Endothelial cell of umbilical vein (primary cell): ENCODE data around the gene STRIP2. TPM values are rescaled to one million over a fixed set of nuclear protein-coding genes. Genes with fewer than 3 reads are reported as not detected.

Experiments used
- BruUV-seq: library from RNA; stranded (reverse); fragments of 400-500 nt; replicated peaks from 2 replicates; lab custom pipeline; 2021; lab: Mats Ljungman, UMichigan
- CTCF ChIA-PET: fragments of 300-600, 350-600 bp; sonication (Branson Sonifier 250); formaldehyde crosslinking; loops from one replicate; lab custom pipeline; 2021; ENCODE audit warnings: antibody characterized with exemption, inconsistent platforms; lab: Charles Lee
- POLR2A ChIA-PET: fragments of 300-600, 350-600 bp; sonication (Branson Sonifier 250); formaldehyde crosslinking; loops from one replicate; lab custom pipeline; 2021; ENCODE audit warnings: antibody characterized with exemption, inconsistent platforms; lab: Charles Lee
- DNase-seq: peaks from one replicate; pipeline ENCODE4 v3.0.0-alpha.2; 2011; ENCODE audit warnings: low read depth, low spot score
- FAIRE-seq: peaks from 2 replicates; lab custom pipeline; 2011; peaks lifted over from hg19 to GRCh38; lab: Jason Lieb, UNC
- H2AFZ ChIP-seq: 2 replicates; pipeline ENCODE4 v1.6.0; 2012; ENCODE audit warnings: low read depth, low read length, control low read depth, inconsistent platforms
- H3K27ac ChIP-seq: 2 replicates; pipeline ENCODE4 v1.5.1; 2011; ENCODE audit warnings: low read depth, mild to moderate bottlenecking, control low read depth, low read length, moderate library complexity; ENCODE audit not compliant: insufficient read depth
- H3K27me3 ChIP-seq, 2 experiments: 2 replicates each; pipeline versions ENCODE4 v1.6.0 to v1.6.1; 2011; ENCODE audit warnings: low read length in 2 of 2, mixed read lengths in 1 of 2; ENCODE audit not compliant: control insufficient read depth in 2 of 2, insufficient read depth in 2 of 2
- H3K36me3 ChIP-seq, 2 experiments: 2 replicates in 1 of 2; 3 replicates in 1 of 2; pipeline ENCODE4 v1.5.1; 2011; ENCODE audit warnings: low read length in 2 of 2, mild to moderate bottlenecking in 1 of 2, moderate library complexity in 1 of 2; ENCODE audit not compliant: control insufficient read depth in 2 of 2, insufficient read depth in 2 of 2; ENCODE audit errors: extremely low read depth in 1 of 2
- H3K4me1 ChIP-seq: 3 replicates; pipeline ENCODE4 v1.5.1; 2011; ENCODE audit warnings: mild to moderate bottlenecking, low read length; ENCODE audit not compliant: control insufficient read depth, insufficient read depth; ENCODE audit errors: extremely low read depth
- H3K4me2 ChIP-seq: 2 replicates; pipeline ENCODE4 v1.6.1; 2011; ENCODE audit warnings: low read length, control low read depth, mixed read lengths; ENCODE audit not compliant: insufficient read depth
- H3K4me3 ChIP-seq, 3 experiments: fragments of 200-600 bp in 1 of 3; sonication (generic), shearing (Covaris generic) in 1 of 3; replicated peaks in 1 of 3; 2 replicates each; pipeline ENCODE4 v1.5.1; 2011 to 2016; ENCODE audit warnings: control low read depth in 3 of 3, low read length in 3 of 3, mild to moderate bottlenecking in 2 of 3, inconsistent platforms in 1 of 3, low read depth in 1 of 3, moderate library complexity in 1 of 3; ENCODE audit not compliant: insufficient read depth in 1 of 3
- H3K79me2 ChIP-seq: 2 replicates; pipeline ENCODE4 v1.6.0; 2012; ENCODE audit warnings: low read length, inconsistent platforms; ENCODE audit not compliant: control insufficient read depth, insufficient read depth
- H3K9ac ChIP-seq: replicated peaks from 2 replicates; pipeline ENCODE3; 2011; ENCODE audit warnings: low read length, control low read depth; ENCODE audit not compliant: insufficient read depth; ENCODE audit errors: extremely low read depth
- H3K9me1 ChIP-seq: replicated peaks from 3 replicates; pipeline ENCODE4 v1.6.0; 2011; ENCODE audit warnings: mild to moderate bottlenecking, low read length; ENCODE audit not compliant: control insufficient read depth, insufficient read depth; ENCODE audit errors: extremely low read depth
- H3K9me3 ChIP-seq: replicated peaks from 2 replicates; pipeline ENCODE4 v1.5.1; 2012; ENCODE audit warnings: low read length, inconsistent platforms; ENCODE audit not compliant: control insufficient read depth, insufficient read depth
- H4K20me1 ChIP-seq: replicated peaks from 2 replicates; pipeline ENCODE3; 2011; ENCODE audit warnings: mild to moderate bottlenecking, low read length; ENCODE audit not compliant: control insufficient read depth, insufficient read depth; ENCODE audit errors: extremely low read depth
- CTCF ChIP-seq, 2 donors: IDR thresholded peaks; 1 replicate in 1 of 2; 2 replicates in 1 of 2; pipeline ENCODE4 v1.5.1; 2011; ENCODE audit warnings: low read length in 2 of 2, mild to moderate bottlenecking in 2 of 2, moderate library complexity in 2 of 2, control low read depth in 1 of 2, inconsistent platforms in 1 of 2, low read depth in 1 of 2; ENCODE audit not compliant: insufficient read depth in 1 of 2; ENCODE audit errors: extremely low read depth in 1 of 2
- FOS ChIP-seq: IDR thresholded peaks from 2 replicates; pipeline ENCODE4 v1.6.1; 2011; ENCODE audit warnings: mild to moderate bottlenecking, low read length, moderate library complexity, borderline replicate concordance; ENCODE audit not compliant: insufficient read depth
- GATA2 ChIP-seq: IDR thresholded peaks from 2 replicates; pipeline ENCODE4 v1.7.0; 2011; ENCODE audit warnings: low read depth, mild to moderate bottlenecking, moderate library complexity, mixed read lengths, low read length; ENCODE audit not compliant: insufficient read length, insufficient read depth
- JUN ChIP-seq: IDR thresholded peaks from 2 replicates; pipeline ENCODE4 v1.6.1; 2011; ENCODE audit warnings: borderline replicate concordance, low read depth; ENCODE audit not compliant: insufficient read length, insufficient read depth
- MAX ChIP-seq: IDR thresholded peaks from 2 replicates; pipeline ENCODE4 v1.6.1; 2011; ENCODE audit not compliant: insufficient read depth, insufficient read length
- MYC ChIP-seq: IDR thresholded peaks from one replicate; pipeline ENCODE4 v1.6.1; 2011; ENCODE audit warnings: mild to moderate bottlenecking, low read depth, low read length
- POLR2A ChIP-seq: IDR thresholded peaks from 2 replicates; pipeline ENCODE4 v1.6.1; 2012; ENCODE audit warnings: low read depth, mild to moderate bottlenecking, control low read depth, low read length
- dilution Hi-C: fragments of 300-500 bp; cut with MboI; formaldehyde crosslinking; loops from one replicate; pipeline ENCODE4 v1.15.0; 2019; ENCODE audit warnings: low sequenced_read_pairs; ENCODE audit not compliant: extremely low pct_ligation_motif_present
- intact Hi-C: fragments of 100-400 bp; cut with micrococcal nuclease; formaldehyde crosslinking; loops from one replicate; pipeline ENCODE4 v1.10.0; 2022
- polyA plus RNA-seq, 4 experiments: library from polyadenylated mRNA; depleted of rRNA in 3 of 4; stranded (reverse) in 3 of 4; unstranded in 1 of 4; fragments of >200 nt; gene quantifications; 2 replicates each; pipeline versions ENCODE4 v1.2.1 to v1.2.3, GENCODE V29; 2011 to 2012; ENCODE audit warnings: missing spikeins in 1 of 4
- total RNA-seq: library from RNA; stranded (reverse); gene quantifications from 2 replicates; pipeline ENCODE4 v1.2.3, GENCODE V29; 2021

The STRIP2 gene
- total and polyA plus RNA-seq, 2 donors (not counting 3 experiments of a cell fraction or from before 2014, with no cell fraction given): 3.4 to 10.0 TPM

DNA sequence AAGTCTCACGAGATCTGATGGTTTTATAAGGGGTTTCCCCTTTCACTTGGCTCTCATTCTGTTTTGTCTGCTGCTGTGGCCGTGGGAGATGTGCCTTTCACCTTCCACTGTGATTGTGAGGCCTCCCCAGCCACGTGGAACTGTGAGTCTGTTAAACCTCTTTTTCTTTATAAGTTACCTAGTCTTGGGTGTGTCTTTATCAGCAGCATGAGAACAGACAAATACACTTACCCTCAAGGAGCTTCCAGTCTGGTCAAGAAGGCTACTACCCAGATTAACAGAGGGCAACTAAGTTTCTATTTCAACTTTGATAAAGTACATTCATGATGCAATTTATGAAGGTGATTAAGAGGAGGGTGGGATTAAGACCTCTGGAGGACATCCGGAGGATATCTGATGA, 81.1 kb downstream of the STRIP2 start:
- dilution Hi-C loops (no loop called here), intact Hi-C loops (no loop called here)
- no peak overlapping the region for H3K4me2 ChIP-seq
- no peaks in the 10 kb centered on the region for H3K79me2 ChIP-seq
- no peaks in the 10 kb centered on the region for H3K9me1 ChIP-seq
- no peak for TF ChIP-seq MAX
- TF ChIP-seq JUN: no peak
- no peak for TF ChIP-seq GATA2
- TF ChIP-seq MYC: no peak
- no peak for TF ChIP-seq CTCF (IDR thresholded peaks at IDR 0.05; ENCODE audit: extremely low read depth in 1 of 2, insufficient read depth in 1 of 2, low read depth in 1 of 2, low read length in 2 of 2)
- TF ChIP-seq POLR2A: no peak
- TF ChIP-seq FOS: no peak
- no peak overlapping the region for H2AFZ ChIP-seq
- H3K4me1 ChIP-seq: no peaks in the 10 kb centered on the region
- no peaks in the 10 kb centered on the region for H3K9me3 ChIP-seq
- ChIA-PET CTCF (interaction anchor here (0.7 kb wide), 1 partner anchor 93 kb away, joined by 3 read pairs; no protein-coding TSS in a partner anchor), POLR2A (no interaction called here)
- H4K20me1 ChIP-seq: no peaks in the 10 kb centered on the region
- FAIRE-seq (no peak), DNase-seq (no peak)
- no TSS peak for BruUV-seq
- no peak overlapping the region for H3K4me3 ChIP-seq
- H3K36me3 ChIP-seq: no peaks in the 10 kb centered on the region
- no peaks in the 10 kb centered on the region for H3K27me3 ChIP-seq
- H3K9ac ChIP-seq: no peak overlapping the region
- no peak overlapping the region for H3K27ac ChIP-seq
